SK-N-SH (cell line): Measurements from ENCODE around the gene SEC14L1. TPM values are rescaled to one million over a fixed set of nuclear protein-coding genes. Genes with fewer than 3 reads are reported as not detected.

Experiments
- CTCF ChIA-PET: fragments of 300-600, 350-600 bp; formaldehyde crosslinking; extraction: SDS; loops from one replicate; lab custom pipeline; 2021; lab: Yijun Ruan, JAX
- POLR2A ChIA-PET: fragments of 350-600 bp; sonication (Branson Sonifier 250); formaldehyde crosslinking; extraction: SDS; loops from one replicate; lab custom pipeline; 2020; ENCODE audit warnings: antibody characterized with exemption, inconsistent platforms; lab: Yijun Ruan, JAX
- DNase-seq: peaks from one replicate; pipeline ENCODE4 v3.0.0; 2012
- H2AFZ ChIP-seq: fragments of 200-600 bp; sonication (generic); 2 replicates; pipeline ENCODE4 v1.8.1; 2016; ENCODE audit warnings: antibody characterized with exemption, mild to moderate bottlenecking, low read depth
- H3F3A ChIP-seq: fragments of 200-600 bp; sonication (generic); replicated peaks from 2 replicates; pipeline ENCODE3; 2016; ENCODE audit warnings: antibody characterized with exemption, mild to moderate bottlenecking; ENCODE audit not compliant: insufficient read depth
- H3K27ac ChIP-seq, 2 experiments: fragments of 200-500 bp in 1 of 2; fragments of 200-600 bp in 1 of 2; sonication (Bioruptor generic) in 1 of 2; sonication (generic), shearing (Covaris generic) in 1 of 2; 2 replicates each; pipeline versions ENCODE4 v1.5.1 to v1.6.1; 2014 to 2016; ENCODE audit warnings: low read depth in 2 of 2, inconsistent platforms in 1 of 2, low read length in 1 of 2, mild to moderate bottlenecking in 1 of 2, mixed read lengths in 1 of 2
- H3K27me3 ChIP-seq: fragments of 200-600 bp; sonication (generic), shearing (Covaris generic); 2 replicates; pipeline ENCODE4 v1.6.1; 2016; ENCODE audit warnings: mixed run types; ENCODE audit not compliant: insufficient read depth
- H3K36me3 ChIP-seq, 2 experiments: fragments of 200-500 bp in 1 of 2; fragments of 200-600 bp in 1 of 2; sonication (Bioruptor generic) in 1 of 2; sonication (generic) in 1 of 2; replicated peaks in 1 of 2; 2 replicates each; pipeline versions ENCODE3 to v1.5.1; 2014 to 2016; ENCODE audit warnings: low read length in 1 of 2, mild to moderate bottlenecking in 1 of 2; ENCODE audit not compliant: insufficient read depth in 2 of 2, control insufficient read depth in 1 of 2
- H3K4me1 ChIP-seq, 2 experiments: fragments of 200-500 bp in 1 of 2; fragments of 200-600 bp in 1 of 2; sonication (Bioruptor generic) in 1 of 2; sonication (generic), shearing (Covaris generic) in 1 of 2; 2 replicates each; pipeline versions ENCODE4 v1.5.1 to v1.6.1; 2014 to 2016; ENCODE audit warnings: low read depth in 1 of 2, low read length in 1 of 2, mixed run types in 1 of 2; ENCODE audit not compliant: insufficient read depth in 2 of 2, control insufficient read depth in 1 of 2
- H3K4me2 ChIP-seq: fragments of 200-600 bp; sonication (generic), shearing (Covaris generic); 2 replicates; pipeline ENCODE4 v1.6.1; 2017; ENCODE audit warnings: mixed run types
- H3K4me3 ChIP-seq, 2 experiments: fragments of 200-500 bp in 1 of 2; fragments of 200-600 bp in 1 of 2; sonication (Bioruptor generic) in 1 of 2; sonication (generic), shearing (Covaris generic) in 1 of 2; 2 replicates each; pipeline versions ENCODE4 v1.5.1 to v1.8.1; 2014 to 2016; ENCODE audit warnings: low read depth in 2 of 2, inconsistent platforms in 1 of 2, low read length in 1 of 2, mild to moderate bottlenecking in 1 of 2, mixed read lengths in 1 of 2, moderate library complexity in 1 of 2
- H3K79me2 ChIP-seq: fragments of 200-600 bp; sonication (generic); 2 replicates; pipeline ENCODE4 v1.8.1; 2017; ENCODE audit warnings: mild to moderate bottlenecking; ENCODE audit not compliant: insufficient read depth
- H3K9ac ChIP-seq: fragments of 200-600 bp; sonication (generic); 2 replicates; pipeline ENCODE4 v1.6.1; 2017; ENCODE audit warnings: mixed run types
- H3K9me2 ChIP-seq: fragments of 200-600 bp; sonication (generic); 2 replicates; pipeline ENCODE4 v1.6.1; 2017; ENCODE audit warnings: mixed run types
- H3K9me3 ChIP-seq: fragments of 200-600 bp; sonication (generic); 2 replicates; pipeline ENCODE4 v1.6.1; 2017; ENCODE audit warnings: mixed run types, mild to moderate bottlenecking, moderate library complexity
- H4K20me1 ChIP-seq: fragments of 200-600 bp; sonication (generic); 2 replicates; pipeline ENCODE4 v1.6.1; 2017; ENCODE audit warnings: mild to moderate bottlenecking, mixed run types; ENCODE audit not compliant: insufficient read depth
- CHD2 ChIP-seq: fragments of 150-350 bp; IDR thresholded peaks from 2 replicates; pipeline ENCODE4 v1.6.1; 2018; ENCODE audit warnings: low read length; ENCODE audit not compliant: partially characterized antibody
- ELF1 ChIP-seq: IDR thresholded peaks from 2 replicates; pipeline ENCODE4 v1.4.0; 2012
- EP300 ChIP-seq, 2 experiments: IDR thresholded peaks; 2 replicates each; pipeline versions ENCODE4 v1.4.0 to v1.6.1; 2012; ENCODE audit warnings: borderline replicate concordance in 1 of 2, low read depth in 1 of 2, low read length in 1 of 2
- EZH2phosphoT487 ChIP-seq: fragments of 200-600 bp; sonication (generic); IDR thresholded peaks from 2 replicates; pipeline ENCODE4 v1.6.1; 2017; ENCODE audit warnings: low read depth, mixed run types, mild to moderate bottlenecking, antibody characterized with exemption, moderate library complexity, borderline replicate concordance
- FOSL2 ChIP-seq: IDR thresholded peaks from 2 replicates; pipeline ENCODE4 v1.4.0; 2012; ENCODE audit warnings: low read depth, mild to moderate bottlenecking, moderate library complexity, borderline replicate concordance
- GABPA ChIP-seq: IDR thresholded peaks from 2 replicates; pipeline ENCODE4 v1.4.0; 2012; ENCODE audit warnings: low read depth, mild to moderate bottlenecking
- GATA2 ChIP-seq: sonication (generic); formaldehyde crosslinking; IDR thresholded peaks from 2 replicates; pipeline ENCODE4 v1.5.0; 2020; ENCODE audit warnings: mild to moderate bottlenecking, missing genetic modification reagents
- IRF3 ChIP-seq: fragments of 150-350 bp; IDR thresholded peaks from 2 replicates; pipeline ENCODE4 v1.6.1; 2016; ENCODE audit warnings: mild to moderate bottlenecking, low read depth, low read length
- MEF2A ChIP-seq: IDR thresholded peaks from 2 replicates; pipeline ENCODE4 v1.4.0; 2012; ENCODE audit warnings: low read depth, borderline replicate concordance
- NFIC ChIP-seq: IDR thresholded peaks from 2 replicates; pipeline ENCODE4 v1.4.0; 2012; ENCODE audit warnings: borderline replicate concordance
- PBX3 ChIP-seq: IDR thresholded peaks from 2 replicates; pipeline ENCODE4; 2012
- POLR2AphosphoS5 ChIP-seq: IDR thresholded peaks from 2 replicates; pipeline ENCODE4 v1.6.1; 2012; ENCODE audit warnings: low read depth, low read length
- RAD21 ChIP-seq: IDR thresholded peaks from 2 replicates; pipeline ENCODE4 v1.6.1; 2012; ENCODE audit warnings: mild to moderate bottlenecking, low read length
- RCOR1 ChIP-seq: fragments of 150-350 bp; IDR thresholded peaks from 2 replicates; pipeline ENCODE4 v1.6.1; 2017; ENCODE audit warnings: antibody characterized with exemption, low read length
- RXRA ChIP-seq: IDR thresholded peaks from 2 replicates; pipeline ENCODE4 v1.4.0; 2012; ENCODE audit warnings: low read depth, mild to moderate bottlenecking, borderline replicate concordance
- SIN3A ChIP-seq: IDR thresholded peaks from 2 replicates; pipeline ENCODE4 v1.6.1; 2012; ENCODE audit warnings: low read depth, mild to moderate bottlenecking, low read length, moderate library complexity, borderline replicate concordance
- TCF12 ChIP-seq: IDR thresholded peaks from 2 replicates; pipeline ENCODE4 v1.4.0; 2012
- YY1 ChIP-seq: IDR thresholded peaks from 2 replicates; pipeline ENCODE4 v1.4.0; 2012; ENCODE audit warnings: low read depth, mild to moderate bottlenecking
- WGBS: methylation state at CpG from one replicate; pipeline ENCODE4 v1.1.6; 2017; ENCODE audit warnings: low lambda C conversion rate; 5-methylcytosine and 5-hydroxymethylcytosine counted together
- polyA plus RNA-seq, 3 experiments: library from polyadenylated mRNA; depleted of rRNA; stranded (reverse); fragments of >200 nt; gene quantifications; 2 replicates each; pipeline ENCODE4 v1.2.3, GENCODE V29; 2012
- TF ChIP-seq, protein P1 (sequence below): IDR thresholded peaks from 2 replicates; pipeline ENCODE4 v1.6.1; 2012; ENCODE audit warnings: mild to moderate bottlenecking, low read depth, low read length, moderate library complexity
- TF ChIP-seq, protein P2 (sequence below): fragments of 150-350 bp; IDR thresholded peaks from 2 replicates; pipeline ENCODE4 v1.6.1; 2017; ENCODE audit warnings: antibody characterized with exemption, low read length, low read depth, borderline replicate concordance
- TF ChIP-seq, protein P3 (sequence below): IDR thresholded peaks from 2 replicates; pipeline ENCODE4 v1.4.0; 2012; ENCODE audit warnings: low read depth, borderline replicate concordance

The SEC14L1 gene
- polyA plus RNA-seq, 1 of the 3 experiments (the other 2 are of a cell fraction) = 62.4 TPM

DNA sequence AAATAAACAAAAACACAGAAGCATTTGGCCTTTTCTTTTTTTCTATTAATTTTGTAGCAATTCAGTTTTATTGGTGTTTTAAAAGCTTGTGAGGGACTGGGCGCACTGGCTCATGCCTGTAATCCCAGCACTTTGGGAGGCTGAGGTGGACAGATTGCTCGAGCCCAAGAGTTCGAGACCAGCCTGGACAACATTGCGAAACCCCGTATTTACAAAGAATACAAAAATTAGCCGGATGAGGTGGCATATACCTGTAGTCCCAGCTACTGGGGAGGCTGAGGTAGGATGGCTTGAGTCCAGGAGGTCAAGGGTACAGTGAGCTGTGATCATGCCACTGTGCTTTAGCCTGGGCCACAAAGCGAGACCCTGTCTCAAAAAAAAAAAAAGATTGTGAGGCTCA, 53.4 kb downstream of the SEC14L1 start:
- Histone ChIP-seq H3K27me3 (no peaks in the 10 kb centered on the region), H3K9me3 (no peaks in the 10 kb centered on the region), H3K9me2 (no peaks in the 10 kb centered on the region), H3K4me3 (no peak overlapping the region), H3K4me1 (no peaks in the 10 kb centered on the region)
- TF ChIP-seq, protein P1, sequence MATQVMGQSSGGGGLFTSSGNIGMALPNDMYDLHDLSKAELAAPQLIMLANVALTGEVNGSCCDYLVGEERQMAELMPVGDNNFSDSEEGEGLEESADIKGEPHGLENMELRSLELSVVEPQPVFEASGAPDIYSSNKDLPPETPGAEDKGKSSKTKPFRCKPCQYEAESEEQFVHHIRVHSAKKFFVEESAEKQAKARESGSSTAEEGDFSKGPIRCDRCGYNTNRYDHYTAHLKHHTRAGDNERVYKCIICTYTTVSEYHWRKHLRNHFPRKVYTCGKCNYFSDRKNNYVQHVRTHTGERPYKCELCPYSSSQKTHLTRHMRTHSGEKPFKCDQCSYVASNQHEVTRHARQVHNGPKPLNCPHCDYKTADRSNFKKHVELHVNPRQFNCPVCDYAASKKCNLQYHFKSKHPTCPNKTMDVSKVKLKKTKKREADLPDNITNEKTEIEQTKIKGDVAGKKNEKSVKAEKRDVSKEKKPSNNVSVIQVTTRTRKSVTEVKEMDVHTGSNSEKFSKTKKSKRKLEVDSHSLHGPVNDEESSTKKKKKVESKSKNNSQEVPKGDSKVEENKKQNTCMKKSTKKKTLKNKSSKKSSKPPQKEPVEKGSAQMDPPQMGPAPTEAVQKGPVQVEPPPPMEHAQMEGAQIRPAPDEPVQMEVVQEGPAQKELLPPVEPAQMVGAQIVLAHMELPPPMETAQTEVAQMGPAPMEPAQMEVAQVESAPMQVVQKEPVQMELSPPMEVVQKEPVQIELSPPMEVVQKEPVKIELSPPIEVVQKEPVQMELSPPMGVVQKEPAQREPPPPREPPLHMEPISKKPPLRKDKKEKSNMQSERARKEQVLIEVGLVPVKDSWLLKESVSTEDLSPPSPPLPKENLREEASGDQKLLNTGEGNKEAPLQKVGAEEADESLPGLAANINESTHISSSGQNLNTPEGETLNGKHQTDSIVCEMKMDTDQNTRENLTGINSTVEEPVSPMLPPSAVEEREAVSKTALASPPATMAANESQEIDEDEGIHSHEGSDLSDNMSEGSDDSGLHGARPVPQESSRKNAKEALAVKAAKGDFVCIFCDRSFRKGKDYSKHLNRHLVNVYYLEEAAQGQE = no peak
- TF ChIP-seq YY1 (no peak), RCOR1 (no peak), MEF2A (no peak), ELF1 (no peak), GATA2 (CRISPR knock-in tag) (no peak), SIN3A (no peak), FOSL2 (no peak)
- TF ChIP-seq, all 33 proteins: peak for 0
- Histone ChIP-seq H3K27ac (no peak overlapping the region), H3K4me2 (no peak overlapping the region), H2AFZ (no peak overlapping the region), H3K36me3 (peaks cover 62 to 80% of the 10 kb centered on the region in 2 experiments), H3K9ac (no peak overlapping the region), H4K20me1 (peaks cover 9% of the 10 kb centered on the region; the same call in 1 of the 2 replicates), H3F3A (peaks cover 4% of the 10 kb centered on the region), H3K79me2 (peaks cover 49% of the 10 kb centered on the region)
- ChIA-PET POLR2A (no interaction called here), CTCF (interaction anchor here (0.7 kb wide), 1 partner anchor 138 kb away, joined by 3 read pairs; no protein-coding TSS in a partner anchor)
- WGBS = 96% methylated on average over 7 of the region's 7 CpGs
- DNase-seq = no peak

DNA sequence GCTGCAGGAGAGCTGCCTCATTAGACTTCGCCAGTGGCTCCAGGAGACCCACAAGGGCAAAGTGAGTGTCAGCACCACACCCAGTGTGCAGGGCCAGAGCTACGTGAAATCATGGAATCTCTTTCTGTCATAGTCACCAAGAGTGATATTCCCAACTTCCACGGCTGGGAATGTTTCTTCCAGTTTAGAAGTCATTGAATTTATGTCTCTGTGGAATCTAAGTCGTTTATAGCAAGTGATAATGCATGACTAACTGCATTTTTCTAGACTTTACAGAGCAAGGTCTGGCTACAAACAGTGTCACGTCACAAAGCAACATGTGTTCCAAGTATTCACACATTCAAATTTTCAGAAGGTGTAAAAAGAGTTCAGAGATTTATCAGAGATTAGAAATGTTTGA, 55.5 kb downstream of the SEC14L1 start:
- POLR2A ChIA-PET = interaction anchor here (0.6 kb wide), 1 partner anchor 472 kb away, joined by 3 read pairs; no protein-coding TSS in a partner anchor
- WGBS = 90% methylated on average over 5 of the region's 5 CpGs
- no peaks in the 10 kb centered on the region for H3K4me1 ChIP-seq
- peaks cover 28% of the 10 kb centered on the region; the same call in 1 of the 2 replicates for H3K79me2 ChIP-seq
- H3K9me3 ChIP-seq = no peaks in the 10 kb centered on the region
- H3K4me3 ChIP-seq = no peak overlapping the region
- peaks cover 69 to 97% of the 10 kb centered on the region in 2 experiments for H3K36me3 ChIP-seq
- H3K9me2 ChIP-seq = no peaks in the 10 kb centered on the region
- no peak overlapping the region for H3K4me2 ChIP-seq
- DNase-seq = no peak
- no peak overlapping the region for H2AFZ ChIP-seq
- CTCF ChIA-PET = interaction anchor here (0.7 to 2.7 kb wide), 5 partner anchors 12 to 110 kb away, joined by 3 to 5 read pairs (median 3); no protein-coding TSS in a partner anchor
- no peaks in the 10 kb centered on the region for H4K20me1 ChIP-seq
- no peak overlapping the region for H3K27ac ChIP-seq
- H3K27me3 ChIP-seq = no peaks in the 10 kb centered on the region
- H3F3A ChIP-seq = peaks cover 4% of the 10 kb centered on the region
- no peak overlapping the region for H3K9ac ChIP-seq
- TF ChIP-seq, protein P2, sequence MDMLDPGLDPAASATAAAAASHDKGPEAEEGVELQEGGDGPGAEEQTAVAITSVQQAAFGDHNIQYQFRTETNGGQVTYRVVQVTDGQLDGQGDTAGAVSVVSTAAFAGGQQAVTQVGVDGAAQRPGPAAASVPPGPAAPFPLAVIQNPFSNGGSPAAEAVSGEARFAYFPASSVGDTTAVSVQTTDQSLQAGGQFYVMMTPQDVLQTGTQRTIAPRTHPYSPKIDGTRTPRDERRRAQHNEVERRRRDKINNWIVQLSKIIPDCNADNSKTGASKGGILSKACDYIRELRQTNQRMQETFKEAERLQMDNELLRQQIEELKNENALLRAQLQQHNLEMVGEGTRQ = no peak
- TF ChIP-seq RXRA (no peak), NFIC (no peak), FOSL2 (no peak), MEF2A (no peak), RAD21 (no peak), CHD2 (no peak), GABPA (no peak), PBX3 (no peak), EZH2phosphoT487 (no peak), YY1 (no peak), EP300 (IDR thresholded peaks at IDR 0.05; ENCODE audit: borderline replicate concordance in 1 of 2, low read depth in 1 of 2, low read length in 1 of 2) (no peak), POLR2AphosphoS5 (no peak), TCF12 (no peak), IRF3 (no peak)
- TF ChIP-seq, protein P3, sequence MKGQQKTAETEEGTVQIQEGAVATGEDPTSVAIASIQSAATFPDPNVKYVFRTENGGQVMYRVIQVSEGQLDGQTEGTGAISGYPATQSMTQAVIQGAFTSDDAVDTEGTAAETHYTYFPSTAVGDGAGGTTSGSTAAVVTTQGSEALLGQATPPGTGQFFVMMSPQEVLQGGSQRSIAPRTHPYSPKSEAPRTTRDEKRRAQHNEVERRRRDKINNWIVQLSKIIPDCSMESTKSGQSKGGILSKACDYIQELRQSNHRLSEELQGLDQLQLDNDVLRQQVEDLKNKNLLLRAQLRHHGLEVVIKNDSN = no peak
